Esophagus mucosa (tissue), 1 donor: Measurements from ENCODE around the gene MAB21L3. TPM values are rescaled to one million over a fixed set of nuclear protein-coding genes. Genes with fewer than 3 reads are reported as not detected.
"Not testable (repeated sequence)": the region's sequence is repeated elsewhere in the genome, so short reads cannot be mapped to it uniquely, and the experiment has no call there.

Experiments used
- ATAC-seq: fragments of 200-7000 bp; cut with Tn5 transposase; one replicate; pipeline ENCODE4 v1.9.1; 2020
- total RNA-seq: library from RNA; stranded (reverse); gene quantifications from one replicate; pipeline ENCODE4 v1.2.4, GENCODE V29; 2023
- donor health status: DM: yes; HTN: yes; CAD: no.

MAB21L3 gene
- total RNA-seq, 1 donor from 2014 or later: 6.7 TPM

- ATAC-seq: no peak
Observed at GRCh38 chr1:116138277-116138792, 27.1 kb downstream of the MAB21L3 start.

GRCh38 chr1:116139592-116140134 lies 28.5 kb downstream of the MAB21L3 start:
- peak; percentile 14 for ATAC-seq

GRCh38 chr1:116144151-116144550 lies 33.0 kb downstream of the MAB21L3 start:
- no peak for ATAC-seq

- not testable (repeated sequence) for ATAC-seq
Observed at GRCh38 chr1:116146447-116147113, 35.4 kb downstream of the MAB21L3 start.

- no peak for ATAC-seq
Observed at GRCh38 chr1:116147114-116147510, 35.9 kb downstream of the MAB21L3 start.

GRCh38 chr1:116147972-116148371 lies 36.8 kb downstream of the MAB21L3 start:
- ATAC-seq: no peak

- no peak for ATAC-seq
Observed at GRCh38 chr1:116148967-116149366, 37.8 kb downstream of the MAB21L3 start.

GRCh38 chr1:116150368-116150767 lies 39.2 kb downstream of the MAB21L3 start:
- ATAC-seq: no peak

- peak; percentile 95 for ATAC-seq
Observed at GRCh38 chr1:116151739-116152576, 40.8 kb downstream of the MAB21L3 start.

GRCh38 chr1:116152577-116152943 lies 41.4 kb downstream of the MAB21L3 start:
- no peak for ATAC-seq

GRCh38 chr1:116152950-116153691 lies 41.9 kb downstream of the MAB21L3 start:
- ATAC-seq: no peak

GRCh38 chr1:116153692-116154031 lies 42.5 kb downstream of the MAB21L3 start:
- ATAC-seq: no peak

- no peak for ATAC-seq
Observed at GRCh38 chr1:116154536-116154935, 43.3 kb downstream of the MAB21L3 start.

GRCh38 chr1:116157096-116157495 lies 45.9 kb downstream of the MAB21L3 start:
- no peak for ATAC-seq

GRCh38 chr1:116159177-116159576 lies 48.0 kb downstream of the MAB21L3 start:
- no peak for ATAC-seq

GRCh38 chr1:116159611-116160010 lies 48.4 kb downstream of the MAB21L3 start:
- ATAC-seq: no peak

- no peak for ATAC-seq
Observed at GRCh38 chr1:116161390-116161789, 50.2 kb downstream of the MAB21L3 start.

GRCh38 chr1:116161877-116162390 lies 50.7 kb downstream of the MAB21L3 start:
- no peak for ATAC-seq

- ATAC-seq: no peak
Observed at GRCh38 chr1:116163533-116163932, 52.3 kb downstream of the MAB21L3 start.

- ATAC-seq: no peak
Observed at GRCh38 chr1:116164150-116164549, 53.0 kb downstream of the MAB21L3 start.

GRCh38 chr1:116164604-116165368 lies 53.6 kb downstream of the MAB21L3 start:
- ATAC-seq: no peak

- no peak for ATAC-seq
Observed at GRCh38 chr1:116165572-116165971, 54.4 kb downstream of the MAB21L3 start.
